IPS-20b (cell line): Measurements from ENCODE around the gene TMEM45B.
"Not testable (repeated sequence)": the region's sequence is repeated elsewhere in the genome, so short reads cannot be mapped to it uniquely, and the experiment has no call there.

Experiments used
- H3K27ac ChIP-seq: one replicate; pipeline ENCODE4 v1.5.1; 2013; ENCODE audit warnings: low read length
- H3K27me3 ChIP-seq: 2 replicates; pipeline ENCODE4 v1.6.1; 2013; ENCODE audit warnings: mild to moderate bottlenecking, low read length, inconsistent platforms; ENCODE audit not compliant: insufficient read depth
- H3K36me3 ChIP-seq: 2 replicates; pipeline ENCODE4 v1.6.1; 2013; ENCODE audit warnings: low read depth, mild to moderate bottlenecking, inconsistent platforms, low read length, moderate library complexity; ENCODE audit not compliant: insufficient read depth
- H3K4me1 ChIP-seq: 2 replicates; pipeline ENCODE4 v1.6.1; 2013; ENCODE audit warnings: mild to moderate bottlenecking, control low read depth, inconsistent platforms, low read length, moderate library complexity; ENCODE audit not compliant: insufficient read depth
- H3K4me3 ChIP-seq: 2 replicates; pipeline ENCODE4 v1.5.1; 2013; ENCODE audit warnings: mild to moderate bottlenecking, low read length, inconsistent platforms
- H3K9ac ChIP-seq: 2 replicates; pipeline ENCODE4 v1.6.1; 2013; ENCODE audit warnings: low read depth, mild to moderate bottlenecking, inconsistent platforms, low read length, moderate library complexity
- H3K9me3 ChIP-seq: 2 replicates; pipeline ENCODE4 v1.6.1; 2013; ENCODE audit warnings: mild to moderate bottlenecking, low read depth, low read length, inconsistent platforms; ENCODE audit not compliant: insufficient read depth

TMEM45B gene

GRCh38 chr11:129833260-129833659, 17.6 kb downstream of the TMEM45B start:
- not testable (repeated sequence) for H3K9me3 ChIP-seq, H3K36me3 ChIP-seq, H3K4me1 ChIP-seq, H3K27ac ChIP-seq, H3K4me3 ChIP-seq, H3K9ac ChIP-seq, H3K27me3 ChIP-seq

- H3K27ac ChIP-seq, H3K4me1 ChIP-seq: not testable (repeated sequence)
Measured at GRCh38 chr11:129836423-129836891, 20.8 kb downstream of the TMEM45B start.

GRCh38 chr11:129836979-129837378, 21.3 kb downstream of the TMEM45B start:
- no peak overlapping the region for H3K27ac ChIP-seq
- H3K36me3 ChIP-seq: no peaks in the 10 kb centered on the region
- H3K4me1 ChIP-seq: no peaks in the 10 kb centered on the region
- no peaks in the 10 kb centered on the region for H3K9me3 ChIP-seq
- no peaks in the 10 kb centered on the region for H3K27me3 ChIP-seq
- no peak overlapping the region for H3K4me3 ChIP-seq
- no peak overlapping the region for H3K9ac ChIP-seq

More at GRCh38 chr11:129836423-129836891, 20.8 kb downstream of the TMEM45B start:
- H3K9ac ChIP-seq, H3K36me3 ChIP-seq, H3K4me3 ChIP-seq, H3K9me3 ChIP-seq, H3K27me3 ChIP-seq: not testable (repeated sequence)

- no peaks in the 10 kb centered on the region for H3K4me1 ChIP-seq
- H3K27me3 ChIP-seq: no peaks in the 10 kb centered on the region
Measured at GRCh38 chr11:129840236-129840635, 24.6 kb downstream of the TMEM45B start.

DNA sequence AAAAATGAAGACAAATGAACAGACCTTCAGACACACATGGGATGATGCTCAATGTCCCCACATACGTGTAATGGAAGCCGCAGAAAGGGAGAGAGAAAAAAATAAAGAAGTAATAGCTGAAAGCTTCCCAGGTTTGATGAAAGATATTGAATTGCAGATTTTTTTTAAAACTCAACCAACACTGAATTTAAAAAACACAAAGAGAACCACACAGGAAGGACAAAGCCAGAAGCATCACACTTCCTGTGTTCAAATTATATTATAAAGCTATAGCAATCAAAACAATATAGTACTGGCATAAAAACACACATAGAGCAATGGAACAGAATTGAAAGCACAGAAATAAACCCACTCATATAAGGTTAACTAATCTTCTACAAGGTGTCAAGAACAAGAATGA, 26.5 kb downstream of the TMEM45B start:
- Histone ChIP-seq H3K27ac (no peak overlapping the region), H3K4me3 (no peak overlapping the region), H3K4me1 (no peaks in the 10 kb centered on the region), H3K9ac (no peak overlapping the region), H3K36me3 (no peaks in the 10 kb centered on the region), H3K27me3 (no peaks in the 10 kb centered on the region), H3K9me3 (no peaks in the 10 kb centered on the region)

More at GRCh38 chr11:129840236-129840635, 24.6 kb downstream of the TMEM45B start:
- Histone ChIP-seq H3K9ac (no peak overlapping the region), H3K36me3 (no peaks in the 10 kb centered on the region), H3K27ac (no peak overlapping the region), H3K4me3 (no peak overlapping the region), H3K9me3 (no peaks in the 10 kb centered on the region)

GRCh38 chr11:129846508-129847335, 31.1 kb downstream of the TMEM45B start:
- H3K36me3 ChIP-seq: no peaks in the 10 kb centered on the region
- no peaks in the 10 kb centered on the region for H3K27me3 ChIP-seq
- no peak overlapping the region for H3K9ac ChIP-seq
- no peak overlapping the region for H3K27ac ChIP-seq
- no peaks in the 10 kb centered on the region for H3K9me3 ChIP-seq
- H3K4me1 ChIP-seq: no peaks in the 10 kb centered on the region
- H3K4me3 ChIP-seq: no peak overlapping the region

DNA sequence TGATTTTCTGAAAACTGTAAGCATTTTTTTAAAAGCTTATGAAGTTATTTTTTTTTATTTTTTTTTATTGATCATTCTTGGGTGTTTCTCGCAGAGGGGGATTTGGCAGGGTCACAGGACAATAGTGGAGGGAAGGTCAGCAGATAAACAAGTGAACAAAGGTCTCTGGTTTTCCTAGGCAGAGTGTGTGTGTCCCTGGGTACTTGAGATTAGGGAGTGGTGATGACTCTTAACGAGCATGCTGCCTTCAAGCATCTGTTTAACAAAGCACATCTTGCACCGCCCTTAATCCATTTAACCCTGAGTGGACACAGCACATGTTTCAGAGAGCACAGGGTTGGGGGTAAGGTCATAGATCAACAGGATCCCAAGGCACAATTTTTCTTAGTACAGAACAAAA, 31.7 kb downstream of the TMEM45B start:
- not testable (repeated sequence) for H3K27me3 ChIP-seq, H3K27ac ChIP-seq, H3K9ac ChIP-seq, H3K36me3 ChIP-seq, H3K4me3 ChIP-seq, H3K4me1 ChIP-seq, H3K9me3 ChIP-seq

DNA sequence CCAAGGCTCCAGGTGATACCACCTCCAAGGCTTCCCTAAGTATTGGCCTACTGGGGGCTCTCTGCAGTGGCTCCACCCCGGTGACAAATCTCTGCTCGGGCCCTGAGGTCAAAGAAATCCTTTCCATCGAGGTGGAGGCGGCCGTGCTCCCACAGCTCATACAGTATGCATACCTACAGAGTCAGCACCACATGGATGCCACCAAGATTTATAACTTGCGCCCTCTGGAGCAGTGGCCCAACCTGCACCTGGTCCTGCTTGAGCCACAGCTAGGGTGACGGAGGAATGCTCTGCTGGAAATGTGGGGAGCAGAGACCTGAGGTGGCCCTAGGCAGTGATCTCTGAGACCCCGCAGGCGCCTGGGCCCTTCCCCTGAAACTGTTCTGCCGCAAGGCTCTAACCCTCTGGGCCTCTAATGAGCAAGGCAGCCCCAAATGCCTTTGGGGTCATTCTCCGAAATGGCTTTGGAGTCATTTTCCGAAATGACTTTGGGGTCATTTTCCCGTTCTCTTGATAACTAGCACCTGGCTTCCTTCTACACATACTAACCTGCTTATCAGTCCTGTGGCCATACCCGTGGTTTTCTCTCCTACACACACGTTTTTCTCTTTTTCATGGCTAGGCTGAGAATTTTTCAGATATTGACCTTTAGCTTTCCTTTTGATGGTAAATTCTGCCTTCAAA, 33.9 kb downstream of the TMEM45B start:
- Histone ChIP-seq H3K27ac (no peak overlapping the region), H3K4me3 (no peak overlapping the region), H3K36me3 (no peaks in the 10 kb centered on the region), H3K9ac (no peak overlapping the region), H3K27me3 (no peaks in the 10 kb centered on the region), H3K9me3 (no peaks in the 10 kb centered on the region), H3K4me1 (no peaks in the 10 kb centered on the region)

DNA sequence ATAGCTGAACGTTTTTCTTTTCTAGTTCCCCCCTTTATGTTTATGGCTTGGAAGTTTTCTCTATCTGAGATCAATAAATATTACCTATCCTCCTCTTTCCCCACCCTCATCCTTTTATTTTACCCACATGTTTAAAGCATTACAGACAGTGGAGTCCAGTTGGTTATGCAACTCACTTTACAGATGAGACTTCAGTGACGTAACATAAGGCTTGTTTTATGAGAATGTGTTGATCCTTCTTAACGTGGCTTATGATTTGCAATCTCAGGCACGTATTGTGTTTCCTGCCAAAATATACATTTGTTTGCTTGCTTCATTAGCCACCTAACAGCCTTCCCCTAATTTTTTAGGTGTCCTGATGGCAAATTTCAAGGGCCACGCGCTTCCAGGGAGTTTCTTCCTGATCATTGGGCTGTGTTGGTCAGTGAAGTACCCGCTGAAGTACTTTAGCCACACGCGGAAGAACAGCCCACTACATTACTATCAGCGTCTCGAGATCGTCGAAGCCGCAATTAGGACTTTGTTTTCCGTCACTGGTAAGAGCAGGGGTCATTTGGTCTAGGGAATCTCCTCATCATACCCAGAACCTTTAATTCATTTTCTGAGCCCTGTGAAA, 36.6 kb downstream of the TMEM45B start:
- H3K27ac ChIP-seq: no peak overlapping the region
- no peaks in the 10 kb centered on the region for H3K4me1 ChIP-seq
- H3K9me3 ChIP-seq: no peaks in the 10 kb centered on the region
- H3K9ac ChIP-seq: no peak overlapping the region
- H3K27me3 ChIP-seq: no peaks in the 10 kb centered on the region
- no peak overlapping the region for H3K4me3 ChIP-seq
- no peaks in the 10 kb centered on the region for H3K36me3 ChIP-seq

DNA sequence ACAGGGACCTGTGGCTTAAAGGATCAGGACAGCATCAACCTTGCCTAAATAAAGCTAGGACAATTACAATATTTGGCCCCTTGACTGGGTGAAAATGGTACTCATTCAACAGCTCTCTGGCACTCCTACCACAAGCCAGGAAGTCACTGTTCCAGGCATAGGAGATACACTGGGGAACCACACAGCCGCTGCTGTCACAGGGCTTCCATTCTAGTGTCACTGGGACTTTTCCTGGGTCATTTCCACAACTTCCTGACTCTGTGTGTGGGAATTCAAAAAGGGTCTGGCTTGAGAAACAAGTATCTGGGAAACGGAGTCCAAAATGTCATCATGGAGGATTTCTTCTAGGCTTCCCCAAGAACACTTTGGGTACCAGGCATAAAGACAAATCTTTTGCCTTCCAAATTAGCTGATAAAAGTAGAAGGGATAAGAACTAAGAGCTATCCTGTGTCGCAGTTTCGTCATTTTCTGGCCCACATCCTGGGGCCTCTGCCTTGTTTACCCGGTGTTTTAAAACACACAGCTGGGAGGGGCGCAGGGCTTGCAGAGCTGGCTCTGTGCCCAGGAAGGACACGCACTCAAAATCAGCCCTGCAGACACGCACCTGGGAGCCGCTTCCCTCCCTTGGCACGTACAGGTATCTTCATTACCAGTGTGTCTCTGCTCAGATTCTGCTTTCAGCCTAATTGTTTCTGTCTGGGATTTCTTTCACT, 38.0 kb downstream of the TMEM45B start:
- H3K4me1 ChIP-seq: no peaks in the 10 kb centered on the region
- no peaks in the 10 kb centered on the region for H3K9me3 ChIP-seq
- H3K4me3 ChIP-seq: no peak overlapping the region
- H3K27me3 ChIP-seq: no peaks in the 10 kb centered on the region
- H3K36me3 ChIP-seq: peaks cover 2% of the 10 kb centered on the region; the same call in 1 of the 2 replicates
- no peak overlapping the region for H3K27ac ChIP-seq
- no peak overlapping the region for H3K9ac ChIP-seq

DNA sequence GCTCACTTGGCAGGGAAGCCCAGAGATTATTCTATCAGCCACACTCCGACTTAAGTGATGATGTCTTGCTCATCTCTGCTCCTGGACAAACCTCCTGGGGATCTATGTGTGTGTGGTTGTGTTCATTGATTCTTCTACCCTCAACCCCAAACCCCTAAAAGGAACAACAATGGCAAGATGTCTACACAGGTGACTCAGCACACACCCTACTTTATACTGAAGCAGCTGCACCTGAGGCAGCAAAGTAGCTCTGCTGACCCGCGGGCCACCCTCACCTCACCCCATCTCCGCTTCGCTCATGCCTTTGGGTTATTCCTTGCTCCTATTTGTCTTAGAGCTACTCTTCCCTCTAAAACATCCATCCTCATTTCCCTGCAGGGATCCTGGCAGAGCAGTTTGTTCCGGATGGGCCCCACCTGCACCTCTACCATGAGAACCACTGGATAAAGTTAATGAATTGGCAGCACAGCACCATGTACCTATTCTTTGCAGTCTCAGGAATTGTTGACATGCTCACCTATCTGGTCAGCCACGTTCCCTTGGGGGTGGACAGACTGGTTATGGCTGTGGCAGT, 38.7 kb downstream of the TMEM45B start:
- H3K9me3 ChIP-seq: no peaks in the 10 kb centered on the region
- no peak overlapping the region for H3K4me3 ChIP-seq
- H3K27me3 ChIP-seq: no peaks in the 10 kb centered on the region
- H3K4me1 ChIP-seq: no peaks in the 10 kb centered on the region
- no peak overlapping the region for H3K27ac ChIP-seq
- peaks cover 8% of the 10 kb centered on the region; the same call in 1 of the 2 replicates for H3K36me3 ChIP-seq
- H3K9ac ChIP-seq: no peak overlapping the region
